ENCODE data around the gene PSMG3. TPM values are rescaled to one million over a fixed set of nuclear protein-coding genes. Genes with fewer than 3 reads are reported as not detected.

The PSMG3 gene
- total and polyA plus RNA-seq, 2 of the 8 experiments (the other 6 are each of a cell fraction or from before 2014, with no cell fraction given) = 30.2 to 62.0 TPM

GRCh38 chr7:1617957-1618356 lies 48.1 kb upstream of the PSMG3 start:
- H3K27me3 ChIP-seq (replicated peaks in 1 of 4; ENCODE audit: control insufficient read depth in 3 of 4, extremely low read depth in 1 of 4, insufficient read depth in 3 of 4, low read length in 3 of 4) = no peaks in the 10 kb centered on the region
- DNase-seq (ENCODE audit: low read depth in 1 of 2, low spot score in 2 of 2) (no peak), FAIRE-seq (no peak)
- no peak overlapping the region for H4K8ac ChIP-seq (ENCODE audit: extremely low read depth, insufficient read depth, low read length)
- POLR2A ChIA-PET (ENCODE audit: partially characterized antibody) = no interaction called here
- peaks cover 12% of the 10 kb centered on the region; the same call in 1 of the 2 replicates for H3K23me2 ChIP-seq (ENCODE audit: low read depth, low read length)
- no peaks in the 10 kb centered on the region for H3K79me2 ChIP-seq (ENCODE audit: control insufficient read depth in 1 of 2, insufficient read depth in 2 of 2, low read length in 2 of 2)
- no peaks in the 10 kb centered on the region for H3K79me1 ChIP-seq (ENCODE audit: low read depth, low read length)
- no peak overlapping the region for H3K27ac ChIP-seq (ENCODE audit: low read depth, low read length)
- H2AK5ac ChIP-seq (ENCODE audit: low read depth, low read length) = no peak overlapping the region
- WGBS, 2 experiments (ENCODE audit: extremely low coverage in 1 of 2, insufficient coverage in 1 of 2, insufficient read length in 1 of 2, insufficient replicate concordance in 2 of 2, low coverage in 1 of 2, low lambda C conversion rate in 2 of 2, missing lambda C conversion rate in 1 of 2) = 85% methylated on average over 5 of the region's 8 CpGs; no CpG with 5 or more reads in 1 of the 2 experiments
- no peak overlapping the region for H3K23ac ChIP-seq (ENCODE audit: insufficient read length)
- H3K4me1 ChIP-seq (replicated peaks in 1 of 4; ENCODE audit: control insufficient read depth in 3 of 4, insufficient read depth in 4 of 4, low read length in 3 of 4) = no peaks in the 10 kb centered on the region
- no peak overlapping the region for H3K18ac ChIP-seq (ENCODE audit: extremely low read depth, low read length)
- CTCF ChIA-PET (ENCODE audit: partially characterized antibody) = no interaction called here
- H3K14ac ChIP-seq (ENCODE audit: insufficient read length) = no peak overlapping the region
- H3K36me3 ChIP-seq (ENCODE audit: control insufficient read depth in 2 of 4, insufficient read depth in 4 of 4, low read length in 3 of 4) = no peaks in the 10 kb centered on the region
- H3K4me3 ChIP-seq (ENCODE audit: extremely low read depth in 1 of 4, insufficient read depth in 2 of 4, low read depth in 3 of 4, low read length in 4 of 4) = no peak overlapping the region
- no peak overlapping the region for H2AFZ ChIP-seq (ENCODE audit: low read length)
- no peaks in the 10 kb centered on the region for H3K9me3 ChIP-seq (ENCODE audit: insufficient read depth in 2 of 2, low read depth in 1 of 2, low read length in 1 of 2)
- no peak overlapping the region for H4K91ac ChIP-seq (replicated peaks; ENCODE audit: insufficient read length, low read length)
- H2BK5ac ChIP-seq (ENCODE audit: low read depth, low read length) = no peak overlapping the region
- H3K56ac ChIP-seq (replicated peaks; ENCODE audit: insufficient read length, low read depth, low read length) = no peak overlapping the region
- no peak overlapping the region for H2BK20ac ChIP-seq (ENCODE audit: low read length)
- H4K20me1 ChIP-seq (replicated peaks in 1 of 2; ENCODE audit: control insufficient read depth in 1 of 2, insufficient read depth in 2 of 2, low read length in 2 of 2) = peaks cover 0 to 3% of the 10 kb centered on the region in 2 experiments
- H3K4ac ChIP-seq (replicated peaks; ENCODE audit: insufficient read length, low read depth, low read length) = no peak overlapping the region
- no peak overlapping the region for H2BK120ac ChIP-seq (replicated peaks; ENCODE audit: low read depth, low read length)
- no peak overlapping the region for H2BK12ac ChIP-seq (ENCODE audit: low read depth, low read length)
- H2BK15ac ChIP-seq (ENCODE audit: low read length) = no peak overlapping the region
- no peak for TF ChIP-seq CBX5 (IDR thresholded peaks at IDR 0.05; ENCODE audit: low read depth, low read length)
- no peak for TF ChIP-seq YY1 (IDR thresholded peaks at IDR 0.05; ENCODE audit: low read depth, low read length)
- no peak for TF ChIP-seq EZH2 (IDR thresholded peaks at IDR 0.05; ENCODE audit: low read depth, low read length, severe bottlenecking)
- no peak for TF ChIP-seq TAF7 (optimal IDR thresholded peaks at IDR 0.05; ENCODE audit: borderline replicate concordance, low read depth, low read length)
- TF ChIP-seq RBBP5 (IDR thresholded peaks at IDR 0.05; ENCODE audit: borderline replicate concordance, low read depth, low read length) = no peak
- no peak for TF ChIP-seq E2F6 (IDR thresholded peaks at IDR 0.05)
- TF ChIP-seq HDAC2 (IDR thresholded peaks at IDR 0.05; ENCODE audit: borderline replicate concordance in 1 of 2, low read depth in 2 of 2, low read length in 2 of 2) = no peak
- no peak overlapping the region for H3K9ac ChIP-seq (replicated peaks in 1 of 4; ENCODE audit: extremely low read depth in 1 of 4, low read depth in 3 of 4, low read length in 3 of 4)
- H4K5ac ChIP-seq (ENCODE audit: insufficient read length, low read depth, low read length) = no peak overlapping the region
- no peak overlapping the region for H3K4me2 ChIP-seq (ENCODE audit: insufficient read depth in 1 of 2, low read depth in 2 of 2, low read length in 2 of 2)
